OCI-LY7 (cell line): ENCODE measurements around the gene AASDHPPT. TPM values are rescaled to one million over a fixed set of nuclear protein-coding genes. Genes with fewer than 3 reads are reported as not detected.

Experiments used
- BruUV-seq: library from RNA; stranded (reverse); fragments of 400-500 nt; replicated peaks from 2 replicates; lab custom pipeline; 2021; lab: Mats Ljungman, UMichigan
- CTCF ChIA-PET: fragments of 300-600 bp; sonication (Branson Sonifier 250); formaldehyde crosslinking; loops from one replicate; lab custom pipeline; 2022; ENCODE audit warnings: antibody characterized with exemption; ENCODE audit not compliant: unreplicated experiment; lab: Charles Lee
- POLR2A ChIA-PET: fragments of 300-600 bp; sonication (Branson Sonifier 250); formaldehyde crosslinking; loops from one replicate; lab custom pipeline; 2022; ENCODE audit warnings: antibody characterized with exemption; lab: Charles Lee
- DNase-seq: peaks from one replicate; pipeline ENCODE4 v3.0.0-alpha.2; 2015; ENCODE audit warnings: low spot score
- H2AFZ ChIP-seq: fragments of 200-600 bp; sonication (generic), shearing (Covaris generic); 2 replicates; pipeline ENCODE4 v1.6.1; 2014; ENCODE audit warnings: mild to moderate bottlenecking, antibody characterized with exemption, low read length, moderate library complexity
- H3K27ac ChIP-seq: fragments of 200-600 bp; sonication (generic); 2 replicates; pipeline ENCODE4 v1.5.1; 2014; ENCODE audit warnings: mixed run types, low read depth, mild to moderate bottlenecking, moderate library complexity, low read length, inconsistent platforms; ENCODE audit not compliant: poor library complexity, severe bottlenecking
- H3K36me3 ChIP-seq: fragments of 200-600 bp; sonication (generic); 2 replicates; pipeline ENCODE4 v1.6.1; 2014; ENCODE audit warnings: mild to moderate bottlenecking, antibody characterized with exemption, low read length, moderate library complexity, mixed read lengths; ENCODE audit not compliant: insufficient read depth
- H3K4me1 ChIP-seq: fragments of 200-600 bp; sonication (generic); 2 replicates; pipeline ENCODE4 v1.5.1; 2014; ENCODE audit warnings: mild to moderate bottlenecking, low read length; ENCODE audit not compliant: insufficient read depth, poor library complexity, severe bottlenecking
- H3K4me2 ChIP-seq: fragments of 200-600 bp; sonication (generic); 2 replicates; pipeline ENCODE4 v1.6.1; 2014; ENCODE audit warnings: mild to moderate bottlenecking, low read length
- H3K4me3 ChIP-seq: fragments of 200-600 bp; sonication (generic); 2 replicates; pipeline ENCODE4 v1.5.1; 2014; ENCODE audit warnings: mild to moderate bottlenecking, low read depth, low read length; ENCODE audit not compliant: poor library complexity, severe bottlenecking
- H3K79me2 ChIP-seq: fragments of 200-600 bp; sonication (generic); 2 replicates; pipeline ENCODE4 v1.6.1; 2016; ENCODE audit warnings: low read depth, mild to moderate bottlenecking, low read length, moderate library complexity, mixed read lengths; ENCODE audit not compliant: insufficient read depth
- H3K9me2 ChIP-seq: fragments of 200-600 bp; sonication (generic); 2 replicates; pipeline ENCODE4 v1.6.1; 2016; ENCODE audit warnings: mild to moderate bottlenecking, low read length, mixed read lengths; ENCODE audit not compliant: insufficient read depth
- H3K9me3 ChIP-seq: fragments of 200-600 bp; sonication (generic); 2 replicates; pipeline ENCODE4 v1.6.1; 2014; ENCODE audit warnings: mild to moderate bottlenecking, mixed run types, low read length, mixed read lengths
- H4K20me1 ChIP-seq: fragments of 200-600 bp; sonication (generic); 2 replicates; pipeline ENCODE4 v1.6.1; 2014; ENCODE audit warnings: mild to moderate bottlenecking, antibody characterized with exemption, low read length, moderate library complexity, mixed read lengths; ENCODE audit not compliant: insufficient read depth
- EZH2phosphoT487 ChIP-seq: fragments of 200-600 bp; sonication (generic); IDR thresholded peaks from 2 replicates; pipeline ENCODE4 v1.6.1; 2018; ENCODE audit warnings: low read depth, borderline replicate concordance, mild to moderate bottlenecking, mixed run types, antibody characterized with exemption, low read length, moderate library complexity, mixed read lengths
- intact Hi-C: fragments of 100-400 bp; cut with micrococcal nuclease; formaldehyde crosslinking; loops from one replicate; pipeline ENCODE4 v1.10.0; 2022; ENCODE audit not compliant: unreplicated experiment
- total RNA-seq, 2 experiments: library from RNA; depleted of rRNA in 1 of 2; stranded (reverse); fragments of >200 nt in 1 of 2; shearing (Covaris generic) in 1 of 2; gene quantifications; 2 replicates each; pipeline ENCODE4 v1.2.3, GENCODE V29; 2014 to 2022
- TF ChIP-seq, protein P1 (sequence below): fragments of 200-600 bp; sonication (generic); conservative IDR thresholded peaks from 2 replicates; pipeline ENCODE4 v1.5.1; 2014; ENCODE audit warnings: mild to moderate bottlenecking, antibody characterized with exemption, low read length, moderate library complexity, mixed read lengths

Gene AASDHPPT
- total RNA-seq, 2 experiments from 2014 or later, result 49.5 to 51.1 TPM

DNA sequence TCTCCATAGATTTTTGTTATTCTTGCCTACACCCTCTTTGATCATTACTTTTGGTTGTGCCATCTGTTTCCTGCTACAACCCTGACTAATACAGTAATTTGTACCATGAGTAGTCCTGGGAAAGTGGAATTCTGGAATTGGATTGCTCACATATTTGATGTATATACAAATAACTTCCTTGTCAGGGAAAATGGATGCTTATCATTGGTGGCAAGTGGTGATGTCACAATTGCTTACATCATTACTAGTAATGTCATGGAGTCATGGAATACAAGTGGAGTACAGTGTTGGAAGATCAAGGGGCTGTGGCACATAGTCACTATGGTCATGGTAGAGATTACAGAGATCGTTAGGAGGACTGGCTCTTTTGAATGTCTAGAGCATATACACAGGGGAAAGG is 24.4 kb downstream of the AASDHPPT start:
- no TSS peak for BruUV-seq
- CTCF ChIA-PET, result no interaction called here

DNA sequence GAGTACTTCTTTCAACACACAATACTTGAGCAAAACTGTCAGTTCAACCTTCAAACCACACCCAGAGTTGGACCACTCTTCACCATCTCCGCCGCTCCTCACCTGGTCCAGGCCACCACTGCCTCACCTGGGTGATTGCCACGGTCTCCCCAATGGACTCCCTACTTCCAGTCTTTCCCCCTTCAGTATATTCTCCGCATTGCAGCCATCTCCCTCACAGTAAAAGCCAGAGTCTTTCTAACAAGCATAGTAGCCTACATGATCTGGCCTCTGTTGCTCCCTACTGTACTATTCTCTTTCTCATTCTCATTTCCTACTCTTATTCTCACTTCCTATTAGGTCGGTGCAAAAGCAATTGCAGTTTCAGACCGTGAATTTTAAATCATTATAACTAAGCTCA is 28.5 kb downstream of the AASDHPPT start:
- POLR2A ChIA-PET, result no interaction called here
- H3K9me3 ChIP-seq, result no peaks in the 10 kb centered on the region
- BruUV-seq, result no TSS peak

More for the DNA sequence above, 24.4 kb downstream of the AASDHPPT start:
- intact Hi-C loops, result no loop called here
- H3K27ac ChIP-seq, result no peak overlapping the region
- H3K9me3 ChIP-seq, result no peaks in the 10 kb centered on the region
- no peaks in the 10 kb centered on the region for H3K4me1 ChIP-seq
- H3K4me3 ChIP-seq, result no peak overlapping the region
- TF ChIP-seq, protein P1, sequence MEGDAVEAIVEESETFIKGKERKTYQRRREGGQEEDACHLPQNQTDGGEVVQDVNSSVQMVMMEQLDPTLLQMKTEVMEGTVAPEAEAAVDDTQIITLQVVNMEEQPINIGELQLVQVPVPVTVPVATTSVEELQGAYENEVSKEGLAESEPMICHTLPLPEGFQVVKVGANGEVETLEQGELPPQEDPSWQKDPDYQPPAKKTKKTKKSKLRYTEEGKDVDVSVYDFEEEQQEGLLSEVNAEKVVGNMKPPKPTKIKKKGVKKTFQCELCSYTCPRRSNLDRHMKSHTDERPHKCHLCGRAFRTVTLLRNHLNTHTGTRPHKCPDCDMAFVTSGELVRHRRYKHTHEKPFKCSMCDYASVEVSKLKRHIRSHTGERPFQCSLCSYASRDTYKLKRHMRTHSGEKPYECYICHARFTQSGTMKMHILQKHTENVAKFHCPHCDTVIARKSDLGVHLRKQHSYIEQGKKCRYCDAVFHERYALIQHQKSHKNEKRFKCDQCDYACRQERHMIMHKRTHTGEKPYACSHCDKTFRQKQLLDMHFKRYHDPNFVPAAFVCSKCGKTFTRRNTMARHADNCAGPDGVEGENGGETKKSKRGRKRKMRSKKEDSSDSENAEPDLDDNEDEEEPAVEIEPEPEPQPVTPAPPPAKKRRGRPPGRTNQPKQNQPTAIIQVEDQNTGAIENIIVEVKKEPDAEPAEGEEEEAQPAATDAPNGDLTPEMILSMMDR, result no peak
- no peak for TF ChIP-seq EZH2phosphoT487
- peaks cover 27% of the 10 kb centered on the region for H3K36me3 ChIP-seq
- H3K79me2 ChIP-seq, result no peaks in the 10 kb centered on the region
- no peaks in the 10 kb centered on the region for H3K9me2 ChIP-seq
- H2AFZ ChIP-seq, result no peak overlapping the region
- H4K20me1 ChIP-seq, result no peaks in the 10 kb centered on the region
- DNase-seq, result no peak
- no peak overlapping the region for H3K4me2 ChIP-seq
- POLR2A ChIA-PET, result interaction anchor here (2.1 kb wide), 1 partner anchor 10 kb away, joined by 8 read pairs; no protein-coding TSS in a partner anchor

More for the DNA sequence above, 28.5 kb downstream of the AASDHPPT start:
- TF ChIP-seq, protein P1, result no peak
- no peak for TF ChIP-seq EZH2phosphoT487
- Histone ChIP-seq H2AFZ (no peak overlapping the region), H3K4me3 (no peak overlapping the region), H3K4me2 (no peak overlapping the region), H3K9me2 (no peaks in the 10 kb centered on the region), H3K36me3 (no peaks in the 10 kb centered on the region), H3K27ac (no peak overlapping the region), H4K20me1 (no peaks in the 10 kb centered on the region), H3K4me1 (no peaks in the 10 kb centered on the region), H3K79me2 (no peaks in the 10 kb centered on the region)
- CTCF ChIA-PET, result no interaction called here
- intact Hi-C loops, result no loop called here
- no peak for DNase-seq
